HEK293T (cell line): ENCODE measurements around the gene KCNQ1.

Source experiments
- CTCF ChIA-PET: fragments of 350-600 bp; formaldehyde crosslinking; extraction: SDS; loops from one replicate; lab custom pipeline; 2021; ENCODE audit warnings: antibody characterized with exemption, inconsistent platforms; lab: Yijun Ruan, JAX
- POLR2A ChIA-PET: fragments of 350-600 bp; formaldehyde crosslinking; extraction: SDS; loops from one replicate; lab custom pipeline; 2020; ENCODE audit warnings: antibody characterized with exemption, inconsistent platforms; lab: Yijun Ruan, JAX
- DNase-seq: peaks from one replicate; pipeline ENCODE4 v3.0.0; 2012; ENCODE audit warnings: mixed read lengths; ENCODE audit errors: extremely low spot score
- ARNT ChIP-seq: fragments of 450-650 bp; IDR thresholded peaks from 2 replicates; pipeline ENCODE4 v1.6.1; 2017; ENCODE audit warnings: mild to moderate bottlenecking
- BHLHE40 ChIP-seq: fragments of 450-650 bp; IDR thresholded peaks from 2 replicates; pipeline ENCODE4 v1.6.1; 2016; ENCODE audit warnings: mild to moderate bottlenecking, moderate library complexity, borderline replicate concordance
- CTBP1 ChIP-seq: fragments of 450-650 bp; IDR thresholded peaks from 2 replicates; pipeline ENCODE4 v1.6.1; 2016; ENCODE audit warnings: borderline replicate concordance
- ELF4 ChIP-seq: fragments of 450-650 bp; IDR thresholded peaks from 2 replicates; pipeline ENCODE4 v1.6.1; 2017; ENCODE audit warnings: antibody characterized with exemption
- FOXA1 ChIP-seq: fragments of 450-650 bp; IDR thresholded peaks from 2 replicates; pipeline ENCODE4 v1.6.1; 2016; ENCODE audit warnings: mild to moderate bottlenecking
- FOXK2 ChIP-seq: fragments of 450-650 bp; IDR thresholded peaks from 2 replicates; pipeline ENCODE4 v1.6.1; 2016; ENCODE audit warnings: mild to moderate bottlenecking
- FOXM1 ChIP-seq: fragments of 450-650 bp; IDR thresholded peaks from 2 replicates; pipeline ENCODE4 v1.6.1; 2017; ENCODE audit warnings: mild to moderate bottlenecking, borderline replicate concordance
- HDGF ChIP-seq: fragments of 450-650 bp; IDR thresholded peaks from 2 replicates; pipeline ENCODE4 v1.6.1; 2017; ENCODE audit warnings: antibody characterized with exemption, borderline replicate concordance
- L3MBTL2 ChIP-seq: fragments of 450-650 bp; conservative IDR thresholded peaks from 2 replicates; pipeline ENCODE4 v1.6.1; 2016; ENCODE audit warnings: mild to moderate bottlenecking
- LEF1 ChIP-seq: fragments of 450-650 bp; IDR thresholded peaks from 2 replicates; pipeline ENCODE4 v1.6.1; 2017; ENCODE audit warnings: mild to moderate bottlenecking, borderline replicate concordance
- NFRKB ChIP-seq: fragments of 450-650 bp; IDR thresholded peaks from 2 replicates; pipeline ENCODE4 v1.6.1; 2016; ENCODE audit warnings: mild to moderate bottlenecking, moderate library complexity
- SP1 ChIP-seq: fragments of 450-650 bp; IDR thresholded peaks from 2 replicates; pipeline ENCODE4 v1.6.1; 2017
- SUZ12 ChIP-seq: fragments of 450-650 bp; IDR thresholded peaks from 2 replicates; pipeline ENCODE4 v1.6.1; 2016; ENCODE audit warnings: mild to moderate bottlenecking
- TARDBP ChIP-seq: fragments of 450-650 bp; IDR thresholded peaks from 2 replicates; pipeline ENCODE4 v1.6.1; 2016
- ZNF384 ChIP-seq: fragments of 450-650 bp; IDR thresholded peaks from 2 replicates; pipeline ENCODE4 v1.6.1; 2016
- TF ChIP-seq, protein P1 (sequence below): fragments of 450-650 bp; IDR thresholded peaks from 2 replicates; pipeline ENCODE4 v1.6.1; 2016

Gene KCNQ1

DNA sequence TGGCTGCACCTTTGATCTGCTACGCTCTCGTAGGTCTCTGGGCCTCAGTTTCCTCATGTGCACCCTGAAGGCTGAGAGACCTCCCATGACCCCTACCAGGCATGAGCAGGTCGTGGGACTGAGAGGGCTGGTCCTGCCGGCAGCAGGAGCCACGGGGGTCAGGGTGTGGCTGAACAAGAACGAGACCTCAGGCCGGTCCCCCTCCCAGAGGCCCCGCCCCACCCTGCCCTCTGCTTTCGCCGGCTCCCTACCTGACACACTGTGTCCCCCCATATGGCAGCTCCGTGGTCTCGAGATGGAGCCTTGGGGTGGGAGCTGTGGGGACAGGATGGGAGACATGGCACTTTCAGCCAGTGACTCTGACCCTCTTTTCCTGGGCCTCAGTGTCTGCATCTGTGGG lies 400.2 kb downstream of the KCNQ1 start:
- POLR2A ChIA-PET, result no interaction called here
- CTCF ChIA-PET, result no interaction called here
- DNase-seq, result no peak
- TF ChIP-seq FOXK2 (no peak), LEF1 (no peak), TARDBP (no peak), ARNT (no peak), ELF4 (no peak), SP1 (no peak), BHLHE40 (no peak), L3MBTL2 (no peak), CTBP1 (no peak), FOXM1 (no peak), SUZ12 (no peak), NFRKB (no peak), HDGF (no peak), ZNF384 (no peak)
- TF ChIP-seq, protein P1, sequence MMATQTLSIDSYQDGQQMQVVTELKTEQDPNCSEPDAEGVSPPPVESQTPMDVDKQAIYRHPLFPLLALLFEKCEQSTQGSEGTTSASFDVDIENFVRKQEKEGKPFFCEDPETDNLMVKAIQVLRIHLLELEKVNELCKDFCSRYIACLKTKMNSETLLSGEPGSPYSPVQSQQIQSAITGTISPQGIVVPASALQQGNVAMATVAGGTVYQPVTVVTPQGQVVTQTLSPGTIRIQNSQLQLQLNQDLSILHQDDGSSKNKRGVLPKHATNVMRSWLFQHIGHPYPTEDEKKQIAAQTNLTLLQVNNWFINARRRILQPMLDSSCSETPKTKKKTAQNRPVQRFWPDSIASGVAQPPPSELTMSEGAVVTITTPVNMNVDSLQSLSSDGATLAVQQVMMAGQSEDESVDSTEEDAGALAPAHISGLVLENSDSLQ, result no peak

DNA sequence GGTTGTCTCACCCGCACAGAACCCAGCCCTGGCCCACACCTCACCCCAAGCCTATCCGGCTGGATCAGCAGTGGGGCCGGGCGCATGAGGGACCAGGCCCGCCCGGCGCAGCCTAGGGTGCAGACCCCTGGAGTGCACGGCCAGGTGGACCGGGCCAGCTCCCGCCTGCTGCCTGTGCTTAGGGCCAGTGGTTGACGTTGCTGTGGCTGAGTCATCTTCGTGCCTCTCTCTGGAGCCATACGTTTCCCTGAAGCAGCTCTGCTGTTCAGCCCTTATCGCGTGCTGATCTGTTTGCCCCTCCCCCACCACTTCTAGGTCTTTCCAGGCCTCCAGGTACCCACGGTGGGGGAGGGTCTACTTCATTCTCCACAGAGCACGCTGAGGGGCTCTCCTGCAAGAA lies 401.2 kb downstream of the KCNQ1 start:
- ChIA-PET POLR2A (no interaction called here), CTCF (no interaction called here)
- TF ChIP-seq L3MBTL2 (no peak), FOXM1 (no peak), BHLHE40 (no peak), ELF4 (no peak), SP1 (no peak), TARDBP (no peak)
- DNase-seq, result no peak

DNA sequence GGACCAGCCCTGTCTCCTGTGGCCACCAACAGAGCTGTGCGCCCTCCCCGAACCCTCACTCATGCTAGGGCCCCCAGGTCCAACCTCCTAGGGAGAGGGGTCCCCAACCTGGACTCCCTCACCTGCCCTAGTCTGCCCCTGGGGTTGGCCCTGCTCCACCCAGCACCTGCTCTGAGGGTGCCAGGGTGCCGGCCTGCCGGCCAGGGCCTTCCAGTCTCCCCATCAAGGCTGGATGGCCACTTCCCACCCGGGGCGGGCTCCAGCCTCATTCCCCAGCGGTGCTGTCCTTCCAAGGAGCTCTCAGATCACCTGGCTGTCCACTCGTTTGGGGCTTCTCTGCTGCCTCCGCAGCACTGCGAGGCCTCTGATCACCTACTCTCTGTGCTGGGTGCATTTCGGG lies 401.7 kb downstream of the KCNQ1 start:
- CTCF ChIA-PET, result no interaction called here
- POLR2A ChIA-PET, result no interaction called here
- no peak for DNase-seq
- TF ChIP-seq L3MBTL2 (no peak), SP1 (no peak), CTBP1 (no peak), HDGF (no peak), TARDBP (no peak), FOXK2 (no peak), LEF1 (no peak), ELF4 (no peak), BHLHE40 (no peak), ZNF384 (no peak), NFRKB (no peak), SUZ12 (no peak), ARNT (no peak), FOXM1 (no peak), FOXA1 (no peak)
- TF ChIP-seq, protein P1, result no peak

DNA sequence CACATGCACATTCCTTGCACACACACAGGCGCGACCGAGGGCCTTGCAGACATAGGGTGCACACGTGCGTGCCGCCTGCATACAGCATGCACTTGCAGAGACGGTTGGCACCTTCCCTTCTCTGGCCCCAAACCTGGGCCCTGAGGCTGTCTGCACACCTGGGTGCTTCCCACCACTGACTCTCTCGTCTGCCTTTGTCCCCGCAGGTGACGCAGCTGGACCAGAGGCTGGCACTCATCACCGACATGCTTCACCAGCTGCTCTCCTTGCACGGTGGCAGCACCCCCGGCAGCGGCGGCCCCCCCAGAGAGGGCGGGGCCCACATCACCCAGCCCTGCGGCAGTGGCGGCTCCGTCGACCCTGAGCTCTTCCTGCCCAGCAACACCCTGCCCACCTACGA lies 402.8 kb downstream of the KCNQ1 start:
- DNase-seq, result no peak
- POLR2A ChIA-PET, result no interaction called here
- CTCF ChIA-PET, result no interaction called here
- no peak for TF ChIP-seq SP1
- no peak for TF ChIP-seq SUZ12
- no peak for TF ChIP-seq FOXM1
- no peak for TF ChIP-seq ZNF384
- TF ChIP-seq BHLHE40, result no peak
- no peak for TF ChIP-seq L3MBTL2
- no peak for TF ChIP-seq ARNT
- TF ChIP-seq NFRKB, result no peak
- TF ChIP-seq ELF4, result no peak
- TF ChIP-seq, protein P1, result no peak
- TF ChIP-seq FOXK2, result no peak
- TF ChIP-seq HDGF, result no peak
- TF ChIP-seq FOXA1, result no peak
- TF ChIP-seq LEF1, result no peak
- TF ChIP-seq CTBP1, result no peak

DNA sequence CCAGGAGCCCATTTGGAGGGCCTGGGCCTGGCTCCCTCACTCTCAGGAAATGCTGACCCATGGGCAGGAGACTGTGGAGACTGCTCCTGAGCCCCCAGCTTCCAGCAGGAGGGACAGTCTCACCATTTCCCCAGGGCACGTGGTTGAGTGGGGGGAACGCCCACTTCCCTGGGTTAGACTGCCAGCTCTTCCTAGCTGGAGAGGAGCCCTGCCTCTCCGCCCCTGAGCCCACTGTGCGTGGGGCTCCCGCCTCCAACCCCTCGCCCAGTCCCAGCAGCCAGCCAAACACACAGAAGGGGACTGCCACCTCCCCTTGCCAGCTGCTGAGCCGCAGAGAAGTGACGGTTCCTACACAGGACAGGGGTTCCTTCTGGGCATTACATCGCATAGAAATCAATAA lies 403.7 kb downstream of the KCNQ1 start:
- ChIA-PET CTCF (no interaction called here), POLR2A (no interaction called here)
- TF ChIP-seq ARNT (no peak), ZNF384 (no peak), LEF1 (no peak), SP1 (no peak), CTBP1 (no peak), FOXK2 (no peak), ELF4 (no peak), BHLHE40 (no peak)
- DNase-seq, result no peak

DNA sequence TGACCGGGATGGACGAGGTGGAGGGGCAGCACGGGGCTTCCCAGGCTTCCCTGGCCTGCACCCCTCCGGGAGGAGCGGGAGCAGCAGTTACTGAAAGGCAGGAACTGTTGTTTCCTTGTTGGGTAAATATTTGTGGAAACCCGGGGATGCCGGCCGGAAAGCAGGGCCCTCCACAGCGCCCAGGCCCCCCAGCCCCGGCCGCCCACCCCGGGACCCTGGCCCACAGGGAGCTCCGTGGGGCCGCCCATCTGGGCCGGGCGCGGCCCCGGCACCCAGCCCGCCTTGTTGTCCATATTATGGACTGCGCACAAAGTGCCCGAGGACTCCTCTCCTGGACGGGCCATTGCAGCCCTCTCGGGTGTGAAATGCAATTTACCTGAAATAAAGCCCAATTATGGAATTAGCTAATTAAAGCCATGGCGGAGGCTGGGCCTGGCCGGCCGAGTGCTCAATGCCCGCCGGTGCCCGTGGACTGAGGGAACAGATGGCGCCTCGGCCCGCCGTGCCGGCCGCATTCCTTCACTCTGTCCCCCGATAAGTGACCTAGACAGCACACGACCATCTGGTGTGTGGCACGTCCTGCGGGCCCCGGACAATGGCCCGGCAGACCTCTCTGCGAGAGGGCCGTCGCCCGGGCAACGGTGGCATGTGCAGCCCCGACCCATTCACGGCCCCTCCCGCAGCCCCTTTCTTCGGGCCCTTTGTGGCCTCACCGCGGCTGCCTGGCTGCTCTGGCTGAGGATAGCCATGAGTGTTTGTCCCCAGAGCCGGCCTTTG lies 405.4 kb downstream of the KCNQ1 start:
- ChIA-PET CTCF (no interaction called here), POLR2A (no interaction called here)
- TF ChIP-seq ZNF384, result no peak
- no peak for TF ChIP-seq ELF4
- no peak for TF ChIP-seq FOXK2
- no peak for TF ChIP-seq LEF1

DNA sequence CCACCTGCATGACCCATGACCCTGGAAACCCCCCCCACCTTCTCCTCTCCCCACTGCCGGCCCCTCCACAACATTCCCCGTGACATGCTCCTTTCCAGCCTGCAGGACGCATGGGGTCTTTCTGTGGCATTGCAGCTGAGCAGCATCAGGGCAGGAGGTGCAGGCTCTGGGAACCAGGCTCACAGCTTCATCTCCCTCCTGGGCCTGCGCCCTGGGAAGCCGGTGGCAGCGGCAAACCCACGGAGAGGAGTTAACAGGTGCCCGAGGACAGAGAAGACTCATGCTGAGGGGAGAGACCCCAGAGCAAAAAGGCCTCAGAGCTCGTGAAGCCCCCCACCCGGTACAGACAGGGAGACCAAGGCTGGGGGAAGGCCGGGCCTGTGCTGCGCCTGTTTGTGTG lies 408.6 kb downstream of the KCNQ1 start:
- ChIA-PET CTCF (no interaction called here), POLR2A (no interaction called here)
- no peak for DNase-seq
- TF ChIP-seq SP1, result no peak
- TF ChIP-seq BHLHE40, result no peak
- TF ChIP-seq CTBP1, result no peak
- no peak for TF ChIP-seq NFRKB
- TF ChIP-seq FOXA1, result no peak
- TF ChIP-seq LEF1, result no peak
- TF ChIP-seq, protein P1, result no peak
- no peak for TF ChIP-seq FOXM1
- TF ChIP-seq ELF4, result no peak
- no peak for TF ChIP-seq TARDBP
- TF ChIP-seq ARNT, result no peak
- TF ChIP-seq SUZ12, result no peak
- no peak for TF ChIP-seq FOXK2
- TF ChIP-seq L3MBTL2, result no peak
- TF ChIP-seq HDGF, result no peak

More for the DNA sequence above, 405.4 kb downstream of the KCNQ1 start:
- DNase-seq, result no peak
